HEK293 (cell line): ENCODE results near the gene NHEJ1.

ENCODE experiments used
- CTCF ChIP-seq: fragments of 450-650 bp; formaldehyde crosslinking; IDR thresholded peaks from 2 replicates; pipeline ENCODE4 v1.5.1; 2016; ENCODE audit warnings: missing biosample characterization, missing genetic modification characterization
- ZFP37 ChIP-seq: fragments of 450-650 bp; formaldehyde crosslinking; IDR thresholded peaks from 2 replicates; pipeline ENCODE4 v1.5.1; 2016; ENCODE audit warnings: missing biosample characterization, missing genetic modification characterization
- ZNF416 ChIP-seq: fragments of 450-650 bp; formaldehyde crosslinking; IDR thresholded peaks from 2 replicates; pipeline ENCODE4 v1.5.1; 2016; ENCODE audit warnings: missing biosample characterization, missing genetic modification characterization
- ZNF645 ChIP-seq: fragments of 450-650 bp; formaldehyde crosslinking; IDR thresholded peaks from 2 replicates; pipeline ENCODE4; 2016; ENCODE audit warnings: missing biosample characterization, missing genetic modification characterization

GRCh38 chr2:219131327-219131726 lies 29.3 kb downstream of the NHEJ1 start:
- TF ChIP-seq CTCF (tag by site-specific recombination) (no peak), ZFP37 (tag by site-specific recombination) (no peak), ZNF645 (tag by site-specific recombination) (no peak), ZNF416 (tag by site-specific recombination) (no peak)
